Stimulated activated memory B cell treated with anti-CD40 and anti-IgM and Interleukin-4, amounts not matched to agents 10 μg/mL and 1 μg/mL and 100 μg/mL, for 72 hours (primary cell): Measurements from ENCODE around the gene ZFYVE27.
A peak's percentile ranks its signal among the peaks of the same experiment; 100 is the strongest.

Experiments used
- ATAC-seq: fragments of 150-1000 bp; cut with Tn5 transposase; 2 replicates; pipeline ENCODE4 v1.10.0; 2021
- H3K27ac Mint-ChIP-seq: one replicate; pipeline ENCODE4 v1.8.0; 2022; ENCODE audit warnings: mild to moderate bottlenecking, mixed read lengths
- H3K27me3 Mint-ChIP-seq: one replicate; pipeline ENCODE4 v1.8.0; 2022; ENCODE audit warnings: mixed read lengths
- H3K36me3 Mint-ChIP-seq: one replicate; pipeline ENCODE4 v1.8.0; 2022; ENCODE audit warnings: mixed read lengths
- H3K4me1 Mint-ChIP-seq: one replicate; pipeline ENCODE4 v1.8.0; 2022; ENCODE audit warnings: mixed read lengths
- H3K4me3 Mint-ChIP-seq: one replicate; pipeline ENCODE4 v1.8.0; 2022; ENCODE audit warnings: mild to moderate bottlenecking, moderate library complexity, mixed read lengths
- H3K9me3 Mint-ChIP-seq: one replicate; pipeline ENCODE4 v1.8.0; 2022; ENCODE audit warnings: mixed read lengths

Gene ZFYVE27

DNA sequence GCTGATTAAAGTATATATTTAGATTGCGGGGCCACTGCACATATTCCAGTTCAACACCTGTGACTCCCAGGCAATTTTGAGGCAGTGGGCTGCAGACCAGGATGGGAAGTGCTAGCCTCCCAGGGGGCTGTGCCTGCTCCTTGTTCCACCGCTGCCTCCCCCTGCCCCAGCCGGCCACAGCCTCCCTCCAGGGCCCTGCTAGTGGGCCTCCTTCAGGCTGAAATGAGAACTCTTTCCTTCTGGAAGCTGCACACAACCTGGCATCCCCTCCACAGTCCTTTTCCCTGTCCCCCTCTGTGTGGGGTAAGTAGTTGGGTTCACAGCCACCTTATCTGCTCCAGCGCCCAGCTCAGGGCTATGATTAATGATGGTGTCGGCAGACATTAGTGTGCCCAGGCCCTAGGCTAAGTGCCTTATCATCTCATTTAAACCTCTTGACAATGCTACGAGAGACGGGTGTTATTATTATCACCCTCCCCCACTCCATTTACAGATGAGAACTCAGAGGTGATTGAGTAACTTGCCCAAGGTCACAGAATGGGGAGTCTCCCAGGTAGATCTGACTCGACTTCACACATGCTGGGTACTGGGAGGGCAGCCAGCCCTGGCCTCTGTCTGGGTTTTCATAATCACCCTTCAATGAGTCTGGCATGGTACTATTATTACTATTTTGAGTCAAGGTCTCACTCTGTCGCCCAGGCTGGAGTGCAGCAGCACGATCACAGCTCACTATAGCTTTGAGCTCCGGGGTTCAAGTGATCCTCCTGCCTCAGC lies 45.7 kb downstream of the ZFYVE27 start:
- Mint-ChIP-seq H3K36me3 (no peaks in the 10 kb centered on the region), H3K4me3 (no peak overlapping the region), H3K27me3 (peaks cover 10% of the 10 kb centered on the region), H3K4me1 (peaks cover 6% of the 10 kb centered on the region), H3K27ac (no peak overlapping the region), H3K9me3 (no peaks in the 10 kb centered on the region)
- ATAC-seq, result no peak

DNA sequence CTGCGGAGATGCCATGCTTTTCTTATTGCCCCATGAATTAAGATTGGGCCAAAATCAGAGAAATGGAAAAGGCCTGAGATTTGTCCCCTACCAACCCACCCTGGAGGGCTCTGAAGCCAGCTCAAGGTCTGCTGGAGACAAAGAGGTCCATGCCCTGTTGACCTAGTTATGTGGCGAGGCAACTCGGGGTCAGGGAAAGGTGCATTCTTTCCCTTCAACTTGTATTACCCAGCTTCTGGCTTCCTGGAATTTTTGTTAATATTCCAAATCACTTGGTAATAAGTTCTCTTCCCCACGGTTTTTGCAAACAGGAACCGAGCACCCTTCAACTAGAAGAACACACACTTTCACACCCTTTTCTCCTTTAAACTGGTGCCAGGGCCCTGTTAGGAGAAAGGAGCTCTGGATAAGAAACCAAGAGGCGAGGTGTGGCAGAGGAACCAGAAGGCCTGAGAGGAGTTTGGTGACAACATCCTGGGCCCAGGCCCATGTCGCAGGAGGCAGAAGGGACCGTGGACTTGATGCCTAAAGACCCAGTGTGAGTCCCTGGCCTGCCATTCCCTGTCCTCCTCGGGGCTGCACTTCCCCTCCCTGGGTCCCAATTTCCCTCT lies 47.4 kb downstream of the ZFYVE27 start:
- Mint-ChIP-seq H3K4me1 (peaks cover 6% of the 10 kb centered on the region), H3K27ac (no peak overlapping the region), H3K36me3 (no peaks in the 10 kb centered on the region), H3K4me3 (no peak overlapping the region), H3K27me3 (peaks cover 22% of the 10 kb centered on the region), H3K9me3 (no peaks in the 10 kb centered on the region)
- ATAC-seq, result no peak

DNA sequence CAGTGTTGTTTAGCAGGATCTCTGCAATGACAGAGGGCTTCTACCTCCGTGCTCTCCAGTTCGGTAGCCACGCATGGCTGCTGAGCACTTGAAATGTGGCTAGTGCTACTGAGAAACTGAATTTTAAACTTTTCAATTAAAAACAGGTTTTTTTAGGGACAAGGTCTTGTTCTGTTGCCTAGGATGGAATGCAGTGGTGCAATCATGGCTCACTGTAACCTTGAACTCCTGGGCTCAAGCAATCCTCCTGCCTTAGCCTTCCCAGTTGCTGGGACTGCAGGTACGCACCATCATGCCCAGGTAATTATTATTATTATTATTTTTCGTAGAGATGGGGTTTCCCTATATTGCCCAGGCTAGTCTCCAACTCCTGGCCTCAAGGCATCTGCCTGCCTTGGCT lies 48.3 kb downstream of the ZFYVE27 start:
- ATAC-seq, result no peak
- Mint-ChIP-seq H3K4me1 (peaks cover 6% of the 10 kb centered on the region), H3K4me3 (no peak overlapping the region), H3K36me3 (no peaks in the 10 kb centered on the region), H3K27ac (no peak overlapping the region), H3K9me3 (no peaks in the 10 kb centered on the region), H3K27me3 (peaks cover 32% of the 10 kb centered on the region)

DNA sequence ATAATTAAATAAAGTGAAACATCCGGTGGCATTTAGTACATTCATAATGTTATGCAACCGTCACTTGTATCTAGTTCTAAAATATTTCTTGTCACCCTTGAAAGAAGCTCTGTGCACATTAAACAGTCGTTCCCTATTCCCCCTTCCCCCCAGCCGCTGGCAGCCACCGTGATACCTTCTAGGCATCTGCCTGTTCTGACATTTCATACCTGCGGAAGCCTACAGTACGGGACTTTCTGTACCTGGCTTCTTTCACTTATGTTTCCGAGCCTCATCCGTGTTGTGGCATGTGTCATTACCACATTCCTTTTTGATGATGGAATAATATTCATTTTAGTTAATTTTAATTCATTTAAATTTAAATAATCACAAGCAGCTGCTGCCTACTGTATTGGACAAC lies 48.8 kb downstream of the ZFYVE27 start:
- ATAC-seq, result no peak
- no peak overlapping the region for H3K27ac Mint-ChIP-seq
- peaks cover 5% of the 10 kb centered on the region for H3K4me1 Mint-ChIP-seq
- no peaks in the 10 kb centered on the region for H3K36me3 Mint-ChIP-seq
- H3K4me3 Mint-ChIP-seq, result no peak overlapping the region
- peaks cover 32% of the 10 kb centered on the region for H3K27me3 Mint-ChIP-seq
- H3K9me3 Mint-ChIP-seq, result no peaks in the 10 kb centered on the region

DNA sequence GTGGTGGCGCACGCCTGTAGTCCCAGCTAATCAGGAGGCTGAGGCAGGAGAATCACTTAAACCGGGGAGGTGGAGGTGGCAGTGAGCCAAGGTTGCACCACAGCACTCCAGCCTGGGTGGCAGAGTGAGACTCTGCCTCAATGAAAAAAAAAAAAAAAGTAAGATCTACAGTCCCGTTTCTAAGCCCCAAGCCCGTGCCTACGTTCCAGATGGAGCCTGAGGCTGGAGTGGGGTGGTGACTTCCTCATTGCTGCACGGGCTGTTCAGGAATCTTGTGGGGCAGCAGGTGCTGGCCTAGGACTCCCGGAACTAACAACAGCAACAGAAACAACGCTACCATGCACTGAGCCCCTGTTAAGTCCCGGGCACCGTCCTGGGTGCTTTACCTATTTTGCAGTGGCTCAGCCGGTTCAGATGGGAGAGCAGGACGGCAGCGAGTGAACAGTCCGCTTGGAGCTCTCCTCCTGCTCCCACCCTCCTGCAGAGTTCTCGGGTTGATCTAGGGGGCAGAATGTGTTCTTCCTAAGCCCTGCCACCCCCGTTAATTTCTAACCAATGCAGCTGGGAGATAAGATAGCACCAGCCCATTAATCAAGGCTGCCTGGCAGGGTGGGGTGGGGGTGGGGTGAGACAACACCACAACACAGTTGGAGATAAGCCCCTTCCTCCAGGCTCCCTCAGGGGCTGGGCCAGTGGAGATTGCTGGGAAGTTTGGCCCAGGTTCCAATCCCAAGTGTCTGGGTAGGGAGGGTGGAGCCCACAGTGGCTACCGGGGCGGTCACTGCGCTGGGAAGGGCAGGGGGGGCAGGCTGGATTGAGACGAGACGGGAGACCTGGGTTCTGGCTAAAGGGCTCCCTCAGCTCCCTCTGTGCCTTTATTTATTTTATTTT lies 51.9 kb downstream of the ZFYVE27 start:
- peaks cover 46% of the 10 kb centered on the region for H3K27me3 Mint-ChIP-seq

DNA sequence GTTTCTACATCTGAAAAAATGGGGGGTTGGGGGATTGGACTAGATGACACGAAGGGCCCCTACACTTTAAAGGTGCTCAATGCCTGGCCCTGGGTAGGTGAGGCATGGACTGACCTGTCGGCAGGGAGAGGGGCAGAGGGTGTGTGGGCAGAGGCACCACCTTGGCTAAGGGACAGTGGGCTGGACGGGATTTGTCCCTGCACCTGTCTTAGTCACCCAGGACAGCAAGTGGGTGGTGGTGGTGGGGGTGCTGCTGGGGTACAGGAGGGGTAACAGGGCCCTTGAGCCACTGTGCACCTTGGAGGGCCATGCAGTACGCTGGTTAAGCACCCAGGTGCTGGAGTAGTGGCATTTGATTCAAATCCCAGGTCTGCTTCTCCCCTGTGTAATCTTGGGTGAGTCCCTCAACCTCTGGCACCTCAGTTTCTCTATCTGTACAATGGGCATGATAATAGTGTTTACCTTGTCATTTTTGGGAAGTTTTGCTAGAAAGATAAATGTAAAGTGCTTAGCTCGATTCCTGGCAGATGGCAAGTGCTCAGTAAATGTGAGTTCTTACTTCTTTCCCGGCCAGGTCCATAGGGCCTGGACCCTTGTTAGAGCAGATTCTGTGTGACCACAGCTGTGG lies 53.0 kb downstream of the ZFYVE27 start:
- Mint-ChIP-seq H3K27ac (no peak overlapping the region), H3K9me3 (no peaks in the 10 kb centered on the region), H3K4me1 (peaks cover 4% of the 10 kb centered on the region), H3K4me3 (no peak overlapping the region), H3K27me3 (peaks cover 46% of the 10 kb centered on the region), H3K36me3 (no peaks in the 10 kb centered on the region)
- no peak for ATAC-seq

More for the DNA sequence above, 51.9 kb downstream of the ZFYVE27 start:
- Mint-ChIP-seq H3K27ac (no peak overlapping the region), H3K9me3 (no peaks in the 10 kb centered on the region), H3K36me3 (no peaks in the 10 kb centered on the region), H3K4me1 (peaks cover 4% of the 10 kb centered on the region), H3K4me3 (no peak overlapping the region)
- ATAC-seq, result no peak

DNA sequence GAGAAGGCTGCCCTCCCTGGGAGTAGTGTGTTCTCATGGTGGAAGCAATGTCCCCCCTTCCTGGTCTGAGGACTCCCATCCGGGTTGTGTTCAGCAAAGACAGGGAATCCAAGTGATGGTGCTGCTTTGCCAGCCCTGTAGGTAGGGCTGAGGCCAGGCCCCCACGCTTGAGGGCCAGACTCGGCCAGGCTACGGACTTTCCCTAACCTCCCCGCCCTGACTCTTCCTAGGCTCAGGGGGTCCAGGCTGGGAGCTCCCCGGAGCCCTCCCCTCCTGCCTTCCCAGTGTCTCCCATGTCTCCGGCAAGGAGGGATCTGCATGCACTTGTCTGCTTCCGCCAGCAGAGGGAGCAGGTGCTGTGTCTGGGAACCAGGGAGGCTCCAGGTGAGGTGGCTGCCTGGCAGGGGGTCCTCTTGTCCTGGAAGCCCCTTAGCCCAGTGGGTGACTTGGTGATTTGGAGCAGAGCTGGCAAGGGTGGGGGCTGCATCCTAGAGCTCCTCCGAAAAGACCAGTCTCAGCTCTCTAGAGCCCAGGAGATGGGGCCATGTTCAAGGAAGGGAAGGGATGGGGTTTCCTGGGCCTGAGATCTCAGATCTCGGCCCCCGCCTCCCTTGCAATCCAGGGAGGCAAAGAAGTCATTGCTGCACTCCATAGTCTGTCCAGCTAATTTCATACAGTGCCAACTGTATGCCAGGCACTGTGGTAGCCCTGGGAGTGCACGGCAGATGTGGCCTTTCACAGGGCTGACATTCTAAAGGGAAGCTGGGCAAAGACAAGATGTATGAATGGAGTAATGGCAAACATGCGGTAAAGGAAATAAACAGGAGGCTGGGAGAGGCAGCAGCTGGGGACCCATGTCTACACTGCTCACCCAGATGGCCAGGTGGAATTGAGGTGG lies 55.1 kb downstream of the ZFYVE27 start:
- peaks cover 4% of the 10 kb centered on the region for H3K4me1 Mint-ChIP-seq
- H3K27me3 Mint-ChIP-seq, result peaks cover 42% of the 10 kb centered on the region
- H3K9me3 Mint-ChIP-seq, result no peaks in the 10 kb centered on the region
- H3K27ac Mint-ChIP-seq, result no peak overlapping the region
- H3K4me3 Mint-ChIP-seq, result no peak overlapping the region
- peak; percentile 53 for ATAC-seq
- no peaks in the 10 kb centered on the region for H3K36me3 Mint-ChIP-seq

DNA sequence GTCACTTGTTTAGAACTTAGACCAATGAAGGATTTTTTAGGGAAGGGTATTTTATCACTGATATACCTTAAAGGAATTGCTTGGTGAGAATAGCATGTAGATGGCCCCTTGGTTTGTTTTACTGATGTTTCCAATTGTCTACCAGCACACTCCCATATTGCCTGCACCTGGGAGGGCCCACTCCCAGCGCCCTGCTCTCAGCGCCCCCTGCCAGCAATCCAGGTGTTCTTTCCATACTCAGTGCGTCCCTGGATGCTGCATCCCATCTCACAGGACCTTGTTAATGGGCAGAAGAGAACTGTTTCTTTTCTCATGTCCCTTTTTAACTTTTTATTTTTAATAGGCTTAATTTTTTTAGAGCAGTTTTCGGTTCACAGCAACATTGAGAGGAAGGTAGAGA lies 59.0 kb downstream of the ZFYVE27 start:
- Mint-ChIP-seq H3K36me3 (no peaks in the 10 kb centered on the region), H3K4me1 (peaks cover 4% of the 10 kb centered on the region), H3K9me3 (peaks cover 3% of the 10 kb centered on the region), H3K27me3 (peaks cover 45% of the 10 kb centered on the region), H3K27ac (no peak overlapping the region), H3K4me3 (no peak overlapping the region)
- no peak for ATAC-seq

DNA sequence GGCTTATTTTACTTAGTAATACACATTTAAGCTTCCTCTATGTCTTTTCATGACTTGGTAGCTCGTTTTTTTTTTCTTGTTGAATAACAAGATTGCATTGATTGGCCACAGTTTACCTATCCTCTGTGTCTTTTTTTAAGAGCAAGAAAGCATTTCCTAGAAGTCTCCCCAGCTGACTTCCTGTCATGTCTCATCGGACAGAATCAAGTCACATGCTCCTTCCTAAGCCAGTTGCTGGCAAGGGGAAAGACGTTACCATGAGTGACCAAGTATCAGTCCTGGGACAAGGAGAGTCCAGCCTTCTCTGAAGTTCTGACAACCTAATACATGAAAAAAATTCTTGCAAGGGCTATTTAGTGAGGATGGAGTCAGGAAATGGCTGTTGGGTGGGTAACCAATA lies 59.7 kb downstream of the ZFYVE27 start:
- Mint-ChIP-seq H3K36me3 (no peaks in the 10 kb centered on the region), H3K9me3 (peaks cover 3% of the 10 kb centered on the region), H3K27ac (no peak overlapping the region), H3K27me3 (peaks cover 46% of the 10 kb centered on the region), H3K4me1 (peaks cover 4% of the 10 kb centered on the region), H3K4me3 (no peak overlapping the region)
- no peak for ATAC-seq

DNA sequence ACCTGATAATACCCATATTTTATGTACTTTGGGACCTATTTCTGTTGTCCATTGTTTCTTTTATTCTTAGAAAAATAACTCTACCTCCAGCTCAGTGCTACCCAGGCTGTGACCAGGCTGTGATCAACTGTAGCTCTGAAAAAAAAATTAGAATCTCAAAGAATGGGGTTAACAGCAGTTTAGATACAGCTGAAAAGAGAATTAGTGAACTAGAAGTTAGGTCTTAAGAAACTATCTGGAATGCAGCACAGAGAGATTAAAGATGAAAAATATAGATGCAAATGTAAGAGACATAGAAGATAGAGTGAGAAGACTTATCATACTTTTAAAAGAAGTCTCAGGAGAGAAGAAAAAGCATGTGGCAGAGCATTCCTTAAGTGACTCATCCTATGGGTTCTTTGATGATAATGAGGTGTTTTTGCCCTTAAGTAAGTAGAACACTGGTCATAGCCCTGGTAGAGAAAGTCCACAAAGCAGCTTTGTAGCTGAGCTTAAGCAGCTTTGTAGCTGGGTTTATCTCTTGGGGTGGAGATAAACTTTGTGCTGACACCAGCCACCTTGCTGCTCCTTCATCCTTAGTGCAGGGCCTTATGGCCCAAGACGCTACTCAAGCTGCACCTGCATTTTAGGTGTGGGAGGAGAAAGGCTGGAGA lies 62.2 kb downstream of the ZFYVE27 start:
- H3K9me3 Mint-ChIP-seq, result peaks cover 3% of the 10 kb centered on the region
- no peaks in the 10 kb centered on the region for H3K36me3 Mint-ChIP-seq
- ATAC-seq, result no peak
- no peak overlapping the region for H3K4me3 Mint-ChIP-seq
- peaks cover 51% of the 10 kb centered on the region for H3K27me3 Mint-ChIP-seq
- H3K4me1 Mint-ChIP-seq, result no peaks in the 10 kb centered on the region
- no peak overlapping the region for H3K27ac Mint-ChIP-seq

DNA sequence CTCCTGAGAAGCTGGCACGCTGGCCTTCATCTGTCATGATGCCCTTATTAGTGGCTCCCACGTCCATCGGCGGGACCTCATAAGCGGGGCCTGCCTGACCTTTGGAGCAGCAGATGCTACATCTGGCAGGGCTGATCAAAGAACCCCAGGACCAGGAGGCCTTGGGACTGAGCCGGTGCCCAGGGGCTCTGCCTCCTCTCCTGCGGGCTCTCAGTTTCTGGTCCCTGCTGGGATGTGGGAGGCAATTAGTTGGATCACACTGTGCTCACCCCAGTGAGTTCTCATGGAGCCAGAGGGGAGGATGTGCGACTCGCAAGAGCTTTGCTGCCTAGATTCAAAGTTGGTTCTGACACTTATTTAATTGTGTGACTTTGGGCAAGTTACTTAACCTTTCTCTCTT lies 63.5 kb downstream of the ZFYVE27 start:
- ATAC-seq, result no peak
- H3K4me1 Mint-ChIP-seq, result no peaks in the 10 kb centered on the region
- peaks cover 51% of the 10 kb centered on the region for H3K27me3 Mint-ChIP-seq
- H3K36me3 Mint-ChIP-seq, result no peaks in the 10 kb centered on the region
- H3K27ac Mint-ChIP-seq, result no peak overlapping the region
- H3K9me3 Mint-ChIP-seq, result peaks cover 3% of the 10 kb centered on the region
- no peak overlapping the region for H3K4me3 Mint-ChIP-seq

DNA sequence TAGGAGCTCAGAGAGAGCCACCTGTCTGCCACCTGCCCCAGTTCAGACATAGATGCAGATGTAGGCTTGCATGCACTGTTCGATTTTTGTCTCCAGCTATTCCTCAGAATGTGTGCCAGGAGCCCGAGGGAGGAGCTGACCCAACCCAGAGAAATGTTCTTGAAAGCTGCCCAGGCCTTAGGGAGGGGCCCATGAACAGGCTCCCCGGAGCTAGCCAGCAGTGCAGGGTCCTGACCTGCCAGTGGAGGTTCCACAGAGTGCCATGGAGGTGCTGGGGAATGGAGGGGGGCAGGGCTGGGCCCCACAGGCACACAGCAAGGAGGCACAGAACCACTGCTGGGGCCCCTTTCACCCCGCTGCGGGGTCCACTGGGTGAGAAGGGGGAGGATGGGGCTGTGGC lies 64.5 kb downstream of the ZFYVE27 start:
- Mint-ChIP-seq H3K36me3 (no peaks in the 10 kb centered on the region), H3K4me3 (no peak overlapping the region), H3K27me3 (peaks cover 51% of the 10 kb centered on the region), H3K9me3 (peaks cover 3% of the 10 kb centered on the region), H3K4me1 (no peaks in the 10 kb centered on the region), H3K27ac (no peak overlapping the region)
- no peak for ATAC-seq

DNA sequence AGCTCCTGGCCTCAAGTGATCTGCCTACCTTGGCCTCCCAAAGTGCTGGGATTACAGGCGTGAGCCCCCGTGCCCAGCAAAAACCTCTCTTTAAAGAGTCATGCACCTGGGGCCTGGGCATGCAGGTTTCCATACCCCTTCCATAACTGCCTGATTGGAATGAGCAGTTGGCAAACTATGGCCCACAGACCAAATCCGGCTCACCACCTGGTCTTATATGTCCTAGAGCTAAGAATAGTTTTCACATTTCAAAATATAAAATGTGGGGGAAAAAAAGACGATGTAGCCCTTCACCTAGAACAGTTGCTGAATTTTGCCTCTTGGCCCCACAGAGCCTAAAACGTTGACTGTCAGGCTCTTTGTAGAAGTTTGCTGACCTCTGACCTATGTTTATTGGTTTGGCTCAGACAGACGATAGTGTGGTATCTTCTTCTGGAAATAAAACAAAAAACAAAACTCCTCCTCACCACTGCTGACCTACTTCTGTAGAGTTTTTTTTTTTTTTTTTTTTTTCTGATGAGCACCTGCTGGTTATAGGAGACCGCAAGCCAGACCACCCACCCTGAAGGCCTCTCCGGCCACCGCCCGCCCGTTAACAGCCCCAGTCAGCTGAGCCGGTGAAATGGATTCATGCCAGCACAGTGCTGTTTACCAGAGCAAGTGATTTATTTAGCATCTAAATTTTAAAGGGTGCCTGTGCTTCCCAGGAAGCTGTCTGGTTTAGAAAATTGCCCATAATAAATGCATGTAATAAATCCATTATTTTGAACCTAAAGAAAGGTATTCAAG lies 68.4 kb downstream of the ZFYVE27 start:
- H3K27me3 Mint-ChIP-seq, result peaks cover 35% of the 10 kb centered on the region
- no peaks in the 10 kb centered on the region for H3K4me1 Mint-ChIP-seq
- no peak overlapping the region for H3K27ac Mint-ChIP-seq
- no peak overlapping the region for H3K4me3 Mint-ChIP-seq
- H3K9me3 Mint-ChIP-seq, result no peaks in the 10 kb centered on the region
- no peaks in the 10 kb centered on the region for H3K36me3 Mint-ChIP-seq
- ATAC-seq, result no peak
